NCI-H774 (cell line): ENCODE data around the gene ADGRB3.
"Not testable (repeated sequence)": the region's sequence is repeated elsewhere in the genome, so short reads cannot be mapped to it uniquely, and the experiment has no call there.

Experiments
- DNase-seq: peaks from one replicate; lab custom pipeline; 2025; lab: John Stamatoyannopoulos, UW

The ADGRB3 gene

DNA sequence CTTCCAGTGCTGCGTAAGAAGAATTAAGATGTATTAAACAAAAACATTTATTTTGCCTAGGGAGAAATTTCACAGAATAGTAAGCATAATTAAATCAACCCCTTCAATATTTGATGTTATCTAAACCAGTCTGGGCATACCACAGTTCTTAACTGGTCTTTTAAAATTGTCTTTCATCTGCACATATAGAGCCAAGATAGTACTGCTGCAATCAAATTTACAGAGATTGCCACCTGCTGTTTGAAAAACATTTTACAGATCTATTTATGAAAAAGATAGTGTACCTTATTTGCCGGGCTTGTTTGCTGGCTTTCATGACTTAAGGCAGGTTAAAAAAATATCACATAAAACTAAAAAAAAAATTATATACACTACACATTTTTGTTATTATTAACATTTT is 323.2 kb downstream of the ADGRB3 start:
- no peak for DNase-seq

GRCh38 chr6:68967549-68968300 is 332.6 kb downstream of the ADGRB3 start:
- DNase-seq: peak; percentile 40

- DNase-seq: no peak
Observed at GRCh38 chr6:68968301-68968649, 333.2 kb downstream of the ADGRB3 start.

DNA sequence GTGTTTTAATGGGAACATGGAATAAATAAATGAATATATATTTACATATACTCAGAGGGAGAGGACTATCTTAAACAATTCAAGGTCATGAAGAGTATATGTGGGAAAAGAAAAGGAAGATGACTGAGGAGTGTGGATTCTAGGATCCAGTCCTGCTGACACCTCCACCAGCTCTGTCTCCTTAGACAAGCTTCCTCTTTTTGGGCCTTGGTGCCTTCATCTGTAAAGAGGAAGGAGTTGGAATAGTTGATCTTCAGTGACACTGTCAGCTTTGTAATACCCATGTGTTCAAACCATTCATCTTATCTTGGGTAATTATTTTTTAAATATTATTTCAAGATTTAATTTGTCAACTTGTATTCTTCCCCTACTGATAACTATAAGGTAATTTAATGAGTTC is 338.0 kb downstream of the ADGRB3 start:
- DNase-seq: no peak

GRCh38 chr6:68975064-68975463 is 340.0 kb downstream of the ADGRB3 start:
- DNase-seq: no peak

DNA sequence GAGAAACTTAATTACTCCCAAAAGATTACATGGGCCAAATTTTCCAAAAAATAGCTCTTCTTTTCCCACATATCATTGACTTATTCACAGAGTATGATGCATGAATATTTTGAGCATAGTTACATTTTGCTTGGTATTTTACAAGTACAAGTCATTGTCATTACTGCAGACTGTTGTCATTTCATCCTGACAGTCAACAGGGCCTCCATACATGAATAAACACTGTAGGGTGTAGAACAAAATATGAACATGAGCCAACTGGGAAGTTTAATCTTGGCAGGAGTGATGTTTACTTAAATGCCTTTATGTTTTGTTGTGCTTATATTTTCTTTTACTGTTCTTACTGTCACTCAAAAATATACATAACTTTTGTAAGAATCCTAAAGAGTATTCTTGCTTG is 340.7 kb downstream of the ADGRB3 start:
- no peak for DNase-seq

- DNase-seq: no peak
Observed at GRCh38 chr6:68976260-68976659, 341.2 kb downstream of the ADGRB3 start.

DNA sequence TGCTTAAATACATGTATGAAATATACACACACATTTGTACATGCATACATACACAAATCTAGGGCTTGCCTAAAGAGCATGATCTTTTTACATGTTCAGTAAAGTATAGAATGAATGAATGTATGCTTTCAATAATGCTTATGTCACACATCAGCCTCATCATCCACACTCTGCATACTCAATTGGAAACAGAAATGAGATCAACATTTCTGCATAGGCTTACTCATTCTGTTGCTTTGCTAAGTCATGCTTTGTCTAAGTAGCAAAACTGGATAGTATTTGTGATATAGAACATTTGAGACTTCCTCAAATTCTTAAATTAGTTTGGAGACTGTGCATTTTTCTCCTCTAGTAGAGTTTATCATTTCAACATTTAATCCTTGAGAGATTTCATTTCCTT is 343.3 kb downstream of the ADGRB3 start:
- DNase-seq: no peak

DNA sequence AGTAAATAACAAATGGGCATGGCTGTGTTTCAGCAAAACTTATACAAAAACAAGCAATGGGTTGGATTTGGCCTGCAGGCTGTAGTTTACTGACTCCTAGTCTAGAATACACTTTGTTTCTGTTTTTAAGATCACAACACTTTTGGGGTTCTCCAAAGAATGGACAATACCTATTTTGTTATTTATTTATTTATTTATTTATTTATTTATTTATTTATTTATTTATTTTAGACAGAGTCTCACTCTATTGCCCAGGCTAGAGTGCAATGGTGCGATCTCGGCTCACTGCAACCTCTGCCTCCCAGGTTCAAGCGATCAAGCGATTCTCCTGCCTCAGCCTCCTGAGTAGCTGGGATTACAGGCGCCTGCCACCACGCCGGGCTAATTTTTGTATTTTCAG is 346.6 kb downstream of the ADGRB3 start:
- not testable (repeated sequence) for DNase-seq

DNA sequence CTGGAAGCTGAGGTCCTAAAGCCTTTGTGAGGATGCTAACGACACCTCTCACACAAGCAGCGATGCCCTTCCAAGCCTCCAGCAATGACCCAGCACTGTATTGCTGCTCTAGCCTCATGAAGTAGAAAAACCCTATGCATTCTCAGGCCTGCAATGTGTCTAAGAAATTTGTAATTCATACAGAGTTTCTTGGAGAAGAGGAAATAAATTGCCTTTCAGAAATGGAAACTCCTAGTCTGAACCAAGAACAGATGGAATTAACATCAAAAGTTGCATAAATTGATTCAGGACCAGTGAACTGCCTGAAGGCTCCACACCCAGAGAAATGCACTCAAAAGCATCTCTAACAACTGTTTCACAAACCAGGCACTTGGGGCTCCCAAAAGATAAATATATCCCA is 353.6 kb downstream of the ADGRB3 start:
- DNase-seq: no peak

- DNase-seq: peak; percentile 37
Observed at GRCh38 chr6:68990317-68990716, 355.2 kb downstream of the ADGRB3 start.

- DNase-seq: no peak
Observed at GRCh38 chr6:68993911-68994310, 358.8 kb downstream of the ADGRB3 start.

DNA sequence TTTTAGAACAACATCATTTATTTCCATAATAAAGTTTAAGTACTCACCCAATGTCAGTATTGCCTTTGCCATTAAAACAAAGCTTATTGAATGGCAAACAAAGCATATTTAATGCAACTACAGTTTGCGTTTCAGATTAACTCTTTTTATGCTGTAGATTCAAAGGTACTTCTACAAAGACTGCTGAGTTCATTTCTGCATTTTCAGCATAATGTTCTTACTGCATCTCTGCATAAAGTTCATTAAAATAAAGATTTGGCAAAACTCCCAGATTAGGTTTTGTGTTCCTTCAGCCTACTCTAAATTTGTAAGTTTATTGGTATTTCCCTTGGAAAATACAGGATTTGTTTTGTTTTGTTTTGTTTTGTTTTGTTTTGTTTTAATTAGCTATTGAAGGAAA is 359.4 kb downstream of the ADGRB3 start:
- DNase-seq: no peak

- DNase-seq: no peak
Observed at GRCh38 chr6:69005199-69005598, 370.1 kb downstream of the ADGRB3 start.

- DNase-seq: no peak
Observed at GRCh38 chr6:69007781-69008180, 372.7 kb downstream of the ADGRB3 start.

- no peak for DNase-seq
Observed at GRCh38 chr6:69012211-69012610, 377.1 kb downstream of the ADGRB3 start.

DNA sequence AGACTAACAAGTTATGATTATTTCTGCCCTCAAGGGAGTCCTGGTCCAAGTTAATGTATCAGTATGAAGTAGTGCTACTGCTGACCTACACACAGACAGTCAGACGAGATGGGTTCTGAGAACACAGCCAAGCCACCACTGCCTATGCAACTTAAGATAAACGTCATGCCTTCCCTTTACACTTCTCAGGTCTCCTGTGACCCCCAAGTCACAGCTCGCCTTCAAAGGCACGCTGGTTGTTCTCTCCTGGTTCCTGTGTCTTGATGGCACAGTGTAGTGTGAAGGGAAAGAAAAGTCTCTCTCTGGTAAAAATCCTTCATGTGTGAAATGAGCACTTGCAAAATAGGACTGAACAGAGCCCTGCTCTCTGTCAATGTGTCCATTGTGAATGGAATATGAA is 377.8 kb downstream of the ADGRB3 start:
- no peak for DNase-seq

DNA sequence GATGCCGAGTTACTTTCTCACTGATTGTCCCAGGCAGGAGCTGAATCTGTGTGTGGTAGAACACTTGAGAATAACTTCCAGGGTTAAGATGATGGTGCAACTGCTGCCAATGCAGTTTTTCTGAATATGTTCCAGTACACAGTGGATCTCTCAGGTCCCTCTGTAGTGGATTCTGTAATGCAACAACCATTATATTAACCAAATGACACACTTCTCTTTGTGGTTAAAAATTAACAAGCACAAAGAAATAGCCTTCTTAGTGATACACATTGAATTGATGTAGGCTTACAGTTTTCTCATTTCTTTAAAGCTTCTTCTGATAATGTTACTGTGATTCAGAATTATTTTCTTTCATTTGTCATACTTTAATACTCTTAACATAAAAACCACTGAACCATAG is 383.8 kb downstream of the ADGRB3 start:
- no peak for DNase-seq

DNA sequence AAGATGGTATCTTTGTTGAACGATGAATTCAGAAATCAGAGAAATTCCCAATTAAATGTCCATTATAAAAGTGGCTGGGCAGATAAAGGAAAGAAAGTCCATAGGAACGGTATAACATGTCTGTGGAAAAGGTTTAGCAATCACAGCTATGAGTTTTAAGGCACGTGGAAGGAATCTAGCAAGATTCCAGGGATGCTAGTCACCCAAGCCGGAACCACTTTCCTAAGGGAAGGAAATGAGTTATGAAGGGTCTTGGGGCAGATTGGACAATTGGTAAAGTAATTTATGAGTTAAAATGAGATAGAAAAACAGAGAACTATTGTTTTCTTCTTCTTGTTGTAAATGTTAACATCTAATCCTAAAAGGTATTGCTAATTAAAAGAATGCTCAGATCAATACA is 384.8 kb downstream of the ADGRB3 start:
- DNase-seq: no peak

DNA sequence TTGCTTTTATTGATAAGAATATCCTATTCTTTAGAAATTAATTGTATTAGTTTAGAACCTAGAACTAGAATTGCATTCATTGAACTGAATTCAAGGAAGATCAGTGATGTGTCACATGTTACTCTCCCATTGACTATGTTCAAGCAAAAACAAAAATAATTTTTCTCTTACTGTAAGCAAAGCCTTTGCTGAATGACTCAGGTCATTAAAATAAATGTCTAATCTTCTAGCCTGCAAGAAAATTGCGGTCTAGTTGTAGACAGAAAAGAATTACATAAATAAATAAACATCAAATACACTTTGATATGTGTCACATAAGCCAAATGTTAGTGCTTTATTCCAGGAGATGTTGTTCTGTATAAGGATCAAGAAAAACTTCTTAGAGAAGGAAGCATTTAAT is 387.9 kb downstream of the ADGRB3 start:
- DNase-seq: no peak

DNA sequence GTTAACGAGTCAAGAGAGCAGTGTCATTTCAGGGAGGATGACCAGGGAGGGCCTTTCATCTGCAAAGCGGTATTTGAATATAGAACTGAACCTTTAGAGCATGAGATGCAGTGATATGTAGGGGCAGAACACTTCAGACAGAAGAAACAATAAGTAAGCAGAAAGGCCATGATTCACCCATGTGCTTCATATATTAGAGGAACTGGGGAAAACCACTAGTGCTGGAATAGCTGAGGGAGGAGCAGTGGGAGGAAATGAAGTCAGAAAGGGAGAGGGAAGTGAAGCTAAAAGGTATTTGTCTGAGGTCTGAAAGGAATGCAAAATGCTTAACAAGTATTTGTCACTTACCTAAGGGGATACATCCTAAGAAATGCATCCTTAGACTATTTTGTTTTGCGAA is 391.2 kb downstream of the ADGRB3 start:
- no peak for DNase-seq

DNA sequence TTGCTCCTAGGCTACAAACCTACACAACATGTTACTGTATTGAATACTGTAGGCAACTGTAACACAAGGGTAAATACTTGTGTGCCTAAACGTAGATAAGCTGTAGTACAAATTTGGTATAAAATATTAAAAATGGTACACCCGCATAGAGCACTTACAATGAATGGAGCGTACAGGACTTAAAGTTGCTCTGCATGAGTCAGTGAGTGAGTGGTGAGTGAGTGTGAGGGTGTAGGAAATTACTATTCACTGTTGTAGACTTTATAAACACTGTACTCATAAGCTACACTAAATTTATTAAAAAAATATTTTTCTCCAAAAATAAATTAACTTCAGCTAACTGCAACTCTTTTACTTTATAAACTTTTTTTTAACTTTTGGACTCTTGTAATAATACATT is 391.6 kb downstream of the ADGRB3 start:
- no peak for DNase-seq

DNA sequence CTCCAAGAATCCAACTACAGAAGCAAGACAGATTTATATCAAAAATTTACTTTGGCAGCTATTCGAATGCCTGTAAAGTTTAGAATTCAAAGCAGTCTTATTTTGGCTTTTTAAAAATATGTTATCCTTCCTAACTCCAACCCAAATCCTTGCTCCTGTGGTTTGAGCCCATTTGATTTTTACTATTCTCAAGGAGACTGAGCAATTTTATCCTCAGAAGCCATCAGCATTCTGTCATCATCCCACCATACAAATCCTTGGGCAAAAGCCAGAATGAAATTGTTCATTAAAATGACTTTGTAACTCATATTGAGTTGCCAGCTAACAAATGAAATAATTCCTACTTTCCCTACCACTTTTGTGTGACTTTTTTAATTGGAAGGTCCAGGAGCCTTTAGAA is 392.8 kb downstream of the ADGRB3 start:
- no peak for DNase-seq

DNA sequence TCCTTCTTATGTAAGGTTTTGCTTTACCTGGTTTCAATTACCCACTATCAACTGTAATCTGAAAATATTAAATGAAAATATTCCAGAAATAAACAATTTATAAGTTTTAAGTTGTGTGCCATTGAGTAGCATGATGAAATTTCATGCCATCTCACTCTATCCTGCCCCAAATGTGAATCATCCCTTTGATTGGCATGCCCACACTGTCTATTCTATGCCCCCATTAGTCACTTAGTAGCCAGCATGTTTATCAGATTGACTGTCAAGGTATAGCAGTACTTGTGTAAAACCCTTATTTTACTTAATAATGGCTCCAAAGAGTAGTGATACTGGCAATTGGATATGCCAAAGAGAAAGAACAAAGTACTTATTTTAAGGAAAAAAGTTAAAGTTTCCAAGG is 403.8 kb downstream of the ADGRB3 start:
- no peak for DNase-seq

DNA sequence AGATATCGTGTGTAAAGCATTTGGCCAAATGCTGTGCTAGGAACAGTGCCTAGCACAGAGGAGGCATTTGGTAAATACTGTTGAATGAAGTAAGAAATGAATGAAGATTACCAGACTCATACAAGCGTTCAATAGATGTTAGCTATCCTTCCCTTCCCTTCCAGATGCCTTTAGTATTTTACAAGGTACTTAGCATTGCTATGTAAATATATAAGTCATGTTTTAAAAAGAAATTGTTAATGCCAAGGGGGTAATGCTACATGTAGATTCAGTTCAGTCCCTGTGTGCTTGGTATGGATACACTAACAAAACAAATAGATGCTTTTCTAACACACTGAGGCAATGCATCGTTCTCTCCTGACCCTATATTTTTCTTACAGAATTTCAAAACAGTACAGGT is 407.2 kb downstream of the ADGRB3 start:
- no peak for DNase-seq
